HL-60 (cell line): ENCODE results near the gene UBE2R2.

ENCODE experiments used
- DNase-seq, 2 experiments: peaks; one replicate each; pipeline ENCODE4 v3.0.0-alpha.2; 2010 to 2020; ENCODE audit warnings: low read depth in 1 of 2, low spot score in 1 of 2
- H3K27ac ChIP-seq: fragments of 250-450 bp; sonication (Bioruptor Pico); replicated peaks from 2 replicates; pipeline ENCODE4 v1.5.1; 2020; ENCODE audit warnings: mild to moderate bottlenecking, moderate library complexity
- H3K27me3 ChIP-seq: fragments of 250-450 bp; sonication (Bioruptor Pico); 2 replicates; pipeline ENCODE4 v1.5.1; 2021; ENCODE audit warnings: mild to moderate bottlenecking, moderate library complexity; ENCODE audit not compliant: insufficient read depth, poor library complexity, severe bottlenecking
- H3K4me3 ChIP-seq: replicated peaks from 2 replicates; pipeline ENCODE4 v1.5.1; 2011; ENCODE audit warnings: mild to moderate bottlenecking, control low read depth, low read length; ENCODE audit not compliant: insufficient read depth
- GABPA ChIP-seq: IDR thresholded peaks from 2 replicates; pipeline ENCODE4 v1.6.1; 2012; ENCODE audit warnings: low read depth
- POLR2AphosphoS5 ChIP-seq: IDR thresholded peaks from 2 replicates; pipeline ENCODE4 v1.6.1; 2012; ENCODE audit warnings: low read depth
- REST ChIP-seq: IDR thresholded peaks from 2 replicates; pipeline ENCODE4 v1.6.1; 2012; ENCODE audit warnings: low read depth; ENCODE audit not compliant: insufficient replicate concordance
- SPI1 ChIP-seq: IDR thresholded peaks from 2 replicates; pipeline ENCODE4 v1.6.1; 2012; ENCODE audit warnings: low read depth, mild to moderate bottlenecking, borderline replicate concordance
- TF ChIP-seq, protein P1 (sequence below): IDR thresholded peaks from one replicate; pipeline ENCODE4 v1.5.1; 2011; ENCODE audit warnings: low read length, control low read depth, inconsistent platforms; ENCODE audit not compliant: insufficient read depth

UBE2R2 gene

GRCh38 chr9:33894316-33894715, 77.4 kb downstream of the UBE2R2 start:
- TF ChIP-seq SPI1, result no peak
- TF ChIP-seq, protein P1, sequence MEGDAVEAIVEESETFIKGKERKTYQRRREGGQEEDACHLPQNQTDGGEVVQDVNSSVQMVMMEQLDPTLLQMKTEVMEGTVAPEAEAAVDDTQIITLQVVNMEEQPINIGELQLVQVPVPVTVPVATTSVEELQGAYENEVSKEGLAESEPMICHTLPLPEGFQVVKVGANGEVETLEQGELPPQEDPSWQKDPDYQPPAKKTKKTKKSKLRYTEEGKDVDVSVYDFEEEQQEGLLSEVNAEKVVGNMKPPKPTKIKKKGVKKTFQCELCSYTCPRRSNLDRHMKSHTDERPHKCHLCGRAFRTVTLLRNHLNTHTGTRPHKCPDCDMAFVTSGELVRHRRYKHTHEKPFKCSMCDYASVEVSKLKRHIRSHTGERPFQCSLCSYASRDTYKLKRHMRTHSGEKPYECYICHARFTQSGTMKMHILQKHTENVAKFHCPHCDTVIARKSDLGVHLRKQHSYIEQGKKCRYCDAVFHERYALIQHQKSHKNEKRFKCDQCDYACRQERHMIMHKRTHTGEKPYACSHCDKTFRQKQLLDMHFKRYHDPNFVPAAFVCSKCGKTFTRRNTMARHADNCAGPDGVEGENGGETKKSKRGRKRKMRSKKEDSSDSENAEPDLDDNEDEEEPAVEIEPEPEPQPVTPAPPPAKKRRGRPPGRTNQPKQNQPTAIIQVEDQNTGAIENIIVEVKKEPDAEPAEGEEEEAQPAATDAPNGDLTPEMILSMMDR, result no peak
- no peak for TF ChIP-seq GABPA
- no peak for TF ChIP-seq REST
- TF ChIP-seq POLR2AphosphoS5, result no peak

GRCh38 chr9:33903157-33903780, 86.3 kb downstream of the UBE2R2 start:
- H3K27ac ChIP-seq, result no peak overlapping the region
- TF ChIP-seq SPI1 (peak; percentile 76), REST (no peak)
- H3K27me3 ChIP-seq, result no peaks in the 10 kb centered on the region
- no peak overlapping the region for H3K4me3 ChIP-seq
- no peak for DNase-seq

More at GRCh38 chr9:33894316-33894715, 77.4 kb downstream of the UBE2R2 start:
- H3K4me3 ChIP-seq, result no peak overlapping the region
- DNase-seq, result no peak
- H3K27ac ChIP-seq, result no peak overlapping the region
- H3K27me3 ChIP-seq, result no peaks in the 10 kb centered on the region

- no peak for DNase-seq
- TF ChIP-seq GABPA (no peak), POLR2AphosphoS5 (no peak)
- Histone ChIP-seq H3K27me3 (no peaks in the 10 kb centered on the region), H3K4me3 (no peak overlapping the region), H3K27ac (no peak overlapping the region)
Measured at GRCh38 chr9:33905137-33905536, 88.2 kb downstream of the UBE2R2 start.

GRCh38 chr9:33906769-33907168, 89.8 kb downstream of the UBE2R2 start:
- DNase-seq, result no peak

More at GRCh38 chr9:33906769-33907168, 89.8 kb downstream of the UBE2R2 start:
- TF ChIP-seq SPI1, result no peak
- no peak for TF ChIP-seq REST
- TF ChIP-seq, protein P1, result no peak
- TF ChIP-seq GABPA, result no peak
- no peak for TF ChIP-seq POLR2AphosphoS5
- H3K4me3 ChIP-seq, result no peak overlapping the region
- no peak overlapping the region for H3K27ac ChIP-seq
- no peaks in the 10 kb centered on the region for H3K27me3 ChIP-seq
